GM19035 (cell line): Measurements from ENCODE around the gene RXRG.

Experiments
- ATAC-seq: cut with Tn5 transposase; IDR thresholded peaks from one replicate; pipeline ENCODE4 v1.9.1; 2021; ENCODE audit not compliant: unreplicated experiment

The RXRG gene

GRCh38 chr1:165411396-165411795 lies 33.5 kb downstream of the RXRG start:
- no peak for ATAC-seq

- no peak for ATAC-seq
Measured at GRCh38 chr1:165409657-165410358, 35.1 kb downstream of the RXRG start.

GRCh38 chr1:165408518-165408917 lies 36.4 kb downstream of the RXRG start:
- no peak for ATAC-seq

GRCh38 chr1:165407398-165407797 lies 37.5 kb downstream of the RXRG start:
- ATAC-seq, result no peak

- peak; percentile 63 for ATAC-seq
Measured at GRCh38 chr1:165403835-165404482, 41.0 kb downstream of the RXRG start.

- ATAC-seq, result no peak
Measured at GRCh38 chr1:165402517-165403111, 42.3 kb downstream of the RXRG start.

- ATAC-seq, result no peak
Measured at GRCh38 chr1:165397944-165398343, 47.0 kb downstream of the RXRG start.

- no peak for ATAC-seq
Measured at GRCh38 chr1:165395901-165396300, 49.0 kb downstream of the RXRG start.

GRCh38 chr1:165395478-165395877 lies 49.4 kb downstream of the RXRG start:
- no peak for ATAC-seq

GRCh38 chr1:165392634-165393571 lies 52.0 kb downstream of the RXRG start:
- peak; percentile 99 for ATAC-seq

- no peak for ATAC-seq
Measured at GRCh38 chr1:165389609-165390008, 55.3 kb downstream of the RXRG start.

- ATAC-seq, result no peak
Measured at GRCh38 chr1:165387961-165388360, 57.0 kb downstream of the RXRG start.

GRCh38 chr1:165387505-165387904 lies 57.4 kb downstream of the RXRG start:
- ATAC-seq, result no peak

- no peak for ATAC-seq
Measured at GRCh38 chr1:165383599-165384405, 61.1 kb downstream of the RXRG start.

GRCh38 chr1:165383067-165383466 lies 61.9 kb downstream of the RXRG start:
- no peak for ATAC-seq

GRCh38 chr1:165381745-165382505 lies 63.0 kb downstream of the RXRG start:
- ATAC-seq, result no peak

- no peak for ATAC-seq
Measured at GRCh38 chr1:165376811-165377311, 68.1 kb downstream of the RXRG start.

GRCh38 chr1:165376041-165376810 lies 68.7 kb downstream of the RXRG start:
- ATAC-seq, result no peak

- no peak for ATAC-seq
Measured at GRCh38 chr1:165375623-165376022, 69.3 kb downstream of the RXRG start.
